ENCODE data around the gene TJAP1. TPM values are rescaled to one million over a fixed set of nuclear protein-coding genes. Genes with fewer than 3 reads are reported as not detected.

The TJAP1 gene
- total and polyA plus RNA-seq, 2 experiments from 2014 or later = 10.3 to 16.4 TPM

GRCh38 chr6:43503443-43503842 lies 26.1 kb downstream of the TJAP1 start:
- peaks cover under 1% of the 10 kb centered on the region for H3K27me3 ChIP-seq
- no peak overlapping the region for H3K4me3 ChIP-seq
- H2AFZ ChIP-seq = no peak overlapping the region
- no peaks in the 10 kb centered on the region for H3K79me2 ChIP-seq
- no peak for DNase-seq (ENCODE audit: low spot score)
- no peaks in the 10 kb centered on the region for H4K20me1 ChIP-seq (ENCODE audit: insufficient read depth, poor library complexity, severe bottlenecking)
- no peak overlapping the region for H3K4me2 ChIP-seq
- no peaks in the 10 kb centered on the region for H3K36me3 ChIP-seq (replicated peaks; ENCODE audit: insufficient read depth, low read depth)
- H3K9me2 ChIP-seq (replicated peaks; ENCODE audit: insufficient read depth) = no peaks in the 10 kb centered on the region
- H3K27ac ChIP-seq = no peak overlapping the region
- no peaks in the 10 kb centered on the region for H3K9me3 ChIP-seq (ENCODE audit: low read depth)
- WGBS (ENCODE audit: low lambda C conversion rate, missing lambda C conversion rate) = 96% methylated on average over 8 of the region's 8 CpGs
- TF ChIP-seq EZH2phosphoT487 (IDR thresholded peaks at IDR 0.05; ENCODE audit: low read depth, severe bottlenecking, unreplicated experiment) (no peak), EZH2 (IDR thresholded peaks at IDR 0.05; ENCODE audit: borderline replicate concordance) (no peak)
- TF ChIP-seq, protein P1, sequence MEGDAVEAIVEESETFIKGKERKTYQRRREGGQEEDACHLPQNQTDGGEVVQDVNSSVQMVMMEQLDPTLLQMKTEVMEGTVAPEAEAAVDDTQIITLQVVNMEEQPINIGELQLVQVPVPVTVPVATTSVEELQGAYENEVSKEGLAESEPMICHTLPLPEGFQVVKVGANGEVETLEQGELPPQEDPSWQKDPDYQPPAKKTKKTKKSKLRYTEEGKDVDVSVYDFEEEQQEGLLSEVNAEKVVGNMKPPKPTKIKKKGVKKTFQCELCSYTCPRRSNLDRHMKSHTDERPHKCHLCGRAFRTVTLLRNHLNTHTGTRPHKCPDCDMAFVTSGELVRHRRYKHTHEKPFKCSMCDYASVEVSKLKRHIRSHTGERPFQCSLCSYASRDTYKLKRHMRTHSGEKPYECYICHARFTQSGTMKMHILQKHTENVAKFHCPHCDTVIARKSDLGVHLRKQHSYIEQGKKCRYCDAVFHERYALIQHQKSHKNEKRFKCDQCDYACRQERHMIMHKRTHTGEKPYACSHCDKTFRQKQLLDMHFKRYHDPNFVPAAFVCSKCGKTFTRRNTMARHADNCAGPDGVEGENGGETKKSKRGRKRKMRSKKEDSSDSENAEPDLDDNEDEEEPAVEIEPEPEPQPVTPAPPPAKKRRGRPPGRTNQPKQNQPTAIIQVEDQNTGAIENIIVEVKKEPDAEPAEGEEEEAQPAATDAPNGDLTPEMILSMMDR (IDR thresholded peaks at IDR 0.05; ENCODE audit: poor library complexity) = no peak
- H3K4me1 ChIP-seq (ENCODE audit: insufficient read depth) = peaks cover 4% of the 10 kb centered on the region

DNA sequence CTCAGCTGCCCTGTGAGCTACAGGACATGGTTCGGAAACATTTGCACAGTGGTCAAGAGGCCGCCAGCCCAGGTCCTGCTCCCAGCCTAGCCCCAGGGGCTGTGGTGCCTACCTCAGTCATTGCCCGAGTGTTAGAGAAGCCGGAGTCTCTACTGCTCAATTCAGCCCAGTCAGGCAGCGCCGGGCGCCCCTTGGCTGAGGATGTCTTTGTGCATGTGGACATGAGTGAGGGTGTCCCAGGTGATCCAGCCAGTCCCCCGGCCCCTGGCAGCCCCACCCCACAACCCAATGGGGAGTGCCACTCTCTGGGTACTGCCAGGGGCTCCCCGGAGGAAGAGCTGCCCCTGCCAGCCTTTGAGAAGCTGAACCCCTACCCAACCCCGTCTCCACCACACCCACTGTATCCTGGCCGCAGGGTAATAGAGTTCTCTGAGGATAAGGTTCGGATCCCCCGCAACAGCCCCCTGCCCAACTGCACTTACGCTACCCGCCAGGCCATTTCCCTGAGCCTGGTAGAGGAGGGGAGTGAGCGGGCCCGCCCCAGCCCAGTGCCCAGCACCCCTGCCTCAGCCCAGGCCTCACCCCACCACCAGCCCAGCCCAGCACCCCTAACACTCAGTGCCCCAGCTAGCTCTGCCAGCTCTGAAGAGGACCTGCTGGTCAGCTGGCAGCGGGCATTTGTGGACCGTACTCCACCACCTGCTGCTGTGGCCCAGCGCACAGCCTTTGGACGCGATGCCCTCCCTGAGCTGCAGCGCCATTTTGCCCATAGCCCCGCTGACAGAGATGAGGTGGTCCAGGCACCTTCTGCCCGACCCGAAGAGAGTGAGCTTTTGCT lies 27.6 kb downstream of the TJAP1 start:
- H3K4me2 ChIP-seq = no peak overlapping the region
- H3K9me3 ChIP-seq (ENCODE audit: low read depth) = no peaks in the 10 kb centered on the region
- no peaks in the 10 kb centered on the region for H3K9me2 ChIP-seq (replicated peaks; ENCODE audit: insufficient read depth)
- H3K27ac ChIP-seq = no peak overlapping the region
- 98% methylated on average over 19 of the region's 26 CpGs for WGBS (ENCODE audit: low lambda C conversion rate, missing lambda C conversion rate)
- no peak for TF ChIP-seq EZH2 (IDR thresholded peaks at IDR 0.05; ENCODE audit: borderline replicate concordance)
- TF ChIP-seq EZH2phosphoT487 (IDR thresholded peaks at IDR 0.05; ENCODE audit: low read depth, severe bottlenecking, unreplicated experiment) = no peak
- TF ChIP-seq, protein P1 (IDR thresholded peaks at IDR 0.05; ENCODE audit: poor library complexity) = no peak
- peaks cover 12% of the 10 kb centered on the region for H3K27me3 ChIP-seq
- DNase-seq (ENCODE audit: low spot score) = no peak
- H2AFZ ChIP-seq = no peak overlapping the region
- peaks cover 9% of the 10 kb centered on the region for H3K4me1 ChIP-seq (ENCODE audit: insufficient read depth)
- H4K20me1 ChIP-seq (ENCODE audit: insufficient read depth, poor library complexity, severe bottlenecking) = no peaks in the 10 kb centered on the region
- no peaks in the 10 kb centered on the region for H3K79me2 ChIP-seq
- no peaks in the 10 kb centered on the region for H3K36me3 ChIP-seq (replicated peaks; ENCODE audit: insufficient read depth, low read depth)
- H3K4me3 ChIP-seq = no peak overlapping the region

DNA sequence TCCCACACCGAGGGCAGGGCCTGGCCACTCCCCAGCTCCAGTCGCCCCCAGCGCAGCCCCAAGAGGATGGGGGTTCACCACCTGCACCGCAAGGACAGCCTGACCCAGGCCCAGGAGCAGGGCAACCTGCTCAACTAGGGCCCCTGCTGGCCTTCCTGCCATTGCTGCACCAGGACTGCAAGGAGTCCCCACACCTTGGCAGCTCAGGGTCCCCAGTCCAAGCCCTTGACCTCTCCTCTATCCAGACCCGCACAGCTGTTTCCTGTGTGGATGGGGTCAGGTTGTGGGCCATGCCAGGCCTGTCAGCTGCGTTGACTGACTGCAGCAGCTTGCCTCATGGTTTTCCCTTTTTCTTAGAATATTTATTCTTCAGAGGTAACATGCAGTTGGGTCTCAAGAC lies 28.3 kb downstream of the TJAP1 start:
- H3K4me1 ChIP-seq (ENCODE audit: insufficient read depth) = peaks cover 14% of the 10 kb centered on the region
- WGBS (ENCODE audit: low lambda C conversion rate, missing lambda C conversion rate) = 95% methylated on average over 6 of the region's 6 CpGs
- no peak overlapping the region for H3K27ac ChIP-seq
- TF ChIP-seq EZH2phosphoT487 (IDR thresholded peaks at IDR 0.05; ENCODE audit: low read depth, severe bottlenecking, unreplicated experiment) (no peak), EZH2 (IDR thresholded peaks at IDR 0.05; ENCODE audit: borderline replicate concordance) (no peak)
- TF ChIP-seq, protein P1 (IDR thresholded peaks at IDR 0.05; ENCODE audit: poor library complexity) = no peak
- no peak overlapping the region for H2AFZ ChIP-seq
- DNase-seq (ENCODE audit: low spot score) = no peak
- peaks cover 12% of the 10 kb centered on the region for H3K27me3 ChIP-seq
- H3K79me2 ChIP-seq = no peaks in the 10 kb centered on the region
- H3K9me3 ChIP-seq (ENCODE audit: low read depth) = no peaks in the 10 kb centered on the region
- H3K9me2 ChIP-seq (replicated peaks; ENCODE audit: insufficient read depth) = no peaks in the 10 kb centered on the region
- no peaks in the 10 kb centered on the region for H4K20me1 ChIP-seq (ENCODE audit: insufficient read depth, poor library complexity, severe bottlenecking)
- H3K4me2 ChIP-seq = no peak overlapping the region
- no peak overlapping the region for H3K4me3 ChIP-seq
- no peaks in the 10 kb centered on the region for H3K36me3 ChIP-seq (replicated peaks; ENCODE audit: insufficient read depth, low read depth)

Data from hepatocyte (in vitro differentiated cells).